CD14-positive monocyte (primary cell): Measurements from ENCODE around the gene VEGFC. TPM values are rescaled to one million over a fixed set of nuclear protein-coding genes. Genes with fewer than 3 reads are reported as not detected.

Source experiments
- DNase-seq, 3 donors: peaks; one replicate each; pipeline ENCODE4 v3.0.0-alpha.2; 2011 to 2022
- H2AFZ ChIP-seq: 2 replicates; pipeline ENCODE4 v1.6.0; 2012; ENCODE audit warnings: mild to moderate bottlenecking, low read depth, low read length, inconsistent platforms; ENCODE audit not compliant: insufficient read depth, poor library complexity, severe bottlenecking
- H3K27ac ChIP-seq, 2 donors: 1 replicate in 1 of 2; 2 replicates in 1 of 2; pipeline ENCODE4 v1.5.1; 2012 to 2013; ENCODE audit warnings: low read length in 2 of 2, control low read depth in 1 of 2, inconsistent platforms in 1 of 2, low read depth in 1 of 2, mild to moderate bottlenecking in 1 of 2
- H3K27me3 ChIP-seq, 2 donors: one replicate each; pipeline versions ENCODE4 v1.6.0 to v1.6.1; 2011 to 2013; ENCODE audit warnings: low read length in 2 of 2; ENCODE audit not compliant: control insufficient read depth in 2 of 2, insufficient read depth in 2 of 2
- H3K36me3 ChIP-seq, 2 donors: replicated peaks in 1 of 2; 1 replicate in 1 of 2; 2 replicates in 1 of 2; pipeline versions ENCODE4 v1.5.1 to v1.6.1; 2012 to 2013; ENCODE audit warnings: low read length in 2 of 2, control low read depth in 1 of 2, inconsistent platforms in 1 of 2, mild to moderate bottlenecking in 1 of 2; ENCODE audit not compliant: insufficient read depth in 2 of 2, control insufficient read depth in 1 of 2
- H3K4me1 ChIP-seq, 2 donors: 1 replicate in 1 of 2; 2 replicates in 1 of 2; pipeline versions ENCODE4 v1.5.1 to v1.6.1; 2012 to 2013; ENCODE audit warnings: low read length in 2 of 2, control low read depth in 1 of 2, inconsistent platforms in 1 of 2, mild to moderate bottlenecking in 1 of 2, moderate library complexity in 1 of 2; ENCODE audit not compliant: insufficient read depth in 2 of 2, control insufficient read depth in 1 of 2
- H3K4me2 ChIP-seq: replicated peaks from 2 replicates; pipeline ENCODE3; 2012; ENCODE audit warnings: low read length, moderate library complexity, mild to moderate bottlenecking; ENCODE audit not compliant: poor library complexity, severe bottlenecking; ENCODE audit errors: extremely low read depth
- H3K4me3 ChIP-seq, 3 experiments: fragments of 200-600 bp in 1 of 3; sonication (generic) in 1 of 3; replicated peaks in 1 of 3; 1 replicate in 2 of 3; 2 replicates in 1 of 3; pipeline ENCODE4 v1.5.1; 2011 to 2013; ENCODE audit warnings: low read length in 3 of 3, mild to moderate bottlenecking in 3 of 3, control low read depth in 2 of 3, low read depth in 2 of 3, inconsistent platforms in 1 of 3, moderate library complexity in 1 of 3
- H3K79me2 ChIP-seq: 2 replicates; pipeline ENCODE4 v1.6.0; 2012; ENCODE audit warnings: mild to moderate bottlenecking, control low read depth, inconsistent platforms, low read length, moderate library complexity; ENCODE audit not compliant: insufficient read depth
- H3K9ac ChIP-seq: 2 replicates; pipeline ENCODE4 v1.6.0; 2017; ENCODE audit warnings: low read length, mild to moderate bottlenecking; ENCODE audit not compliant: insufficient read depth, poor library complexity, severe bottlenecking
- H3K9me3 ChIP-seq, 2 donors: replicated peaks in 1 of 2; 1 replicate in 1 of 2; 2 replicates in 1 of 2; pipeline versions ENCODE4 v1.5.1 to v1.6.1; 2012 to 2013; ENCODE audit warnings: low read length in 2 of 2, control low read depth in 1 of 2; ENCODE audit not compliant: control insufficient read depth in 1 of 2, insufficient read depth in 1 of 2
- H4K20me1 ChIP-seq: 2 replicates; pipeline ENCODE4 v1.6.0; 2012; ENCODE audit warnings: mild to moderate bottlenecking, low read length, control low read depth, moderate library complexity; ENCODE audit not compliant: insufficient read depth
- H3K27ac Mint-ChIP-seq, 7 donors: one replicate each; pipeline ENCODE4 v1.8.0; 2020; ENCODE audit warnings: mild to moderate bottlenecking in 7 of 7, mixed read lengths in 7 of 7, moderate library complexity in 6 of 7, inconsistent platforms in 2 of 7
- H3K27me3 Mint-ChIP-seq, 3 donors: one replicate each; pipeline ENCODE4 v1.8.0; 2021 to 2022; ENCODE audit warnings: low read depth in 3 of 3, mild to moderate bottlenecking in 3 of 3, mixed read lengths in 3 of 3, moderate library complexity in 3 of 3, inconsistent platforms in 1 of 3
- H3K36me3 Mint-ChIP-seq, 2 donors: one replicate each; pipeline ENCODE4 v1.8.0; 2020; ENCODE audit warnings: mixed read lengths in 2 of 2, inconsistent platforms in 1 of 2, mild to moderate bottlenecking in 1 of 2
- H3K4me1 Mint-ChIP-seq: one replicate; pipeline ENCODE4 v1.8.0; 2020; ENCODE audit warnings: mild to moderate bottlenecking, mixed read lengths
- H3K4me3 Mint-ChIP-seq, 2 donors: one replicate each; pipeline ENCODE4 v1.8.0; 2020; ENCODE audit warnings: mild to moderate bottlenecking in 2 of 2, mixed read lengths in 2 of 2, moderate library complexity in 1 of 2
- H3K9me3 Mint-ChIP-seq, 7 donors: one replicate each; pipeline ENCODE4 v1.8.0; 2020 to 2022; ENCODE audit warnings: mixed read lengths in 7 of 7, mild to moderate bottlenecking in 6 of 7, moderate library complexity in 6 of 7, inconsistent platforms in 2 of 7
- WGBS: methylation state at CpG from one replicate; pipeline ENCODE4 v1.1.5; 2013; ENCODE audit warnings: missing lambda C conversion rate; ENCODE audit not compliant: insufficient coverage; 5-methylcytosine and 5-hydroxymethylcytosine counted together
- intact Hi-C, 2 donors: fragments of 100-400 bp; cut with micrococcal nuclease; formaldehyde crosslinking; loops; one replicate each; pipeline versions ENCODE4 v1.15.0 to v1.15.1; 2023
- polyA plus RNA-seq, 3 donors: library from polyadenylated mRNA; depleted of rRNA in 1 of 3; unstranded in 2 of 3; stranded (reverse) in 1 of 3; fragments of 300-500 nt in 2 of 3; fragments of >200 nt in 1 of 3; fragmentation: Illumina TruSeq in 2 of 3; gene quantifications; 1 replicate in 2 of 3; 2 replicates in 1 of 3; pipeline ENCODE4 v1.2.3, GENCODE V29; 2012 to 2021
- TF ChIP-seq, protein P1 (sequence below): fragments of 200-600 bp; IDR thresholded peaks from one replicate; pipeline ENCODE4 v1.8.0; 2022; ENCODE audit warnings: antibody characterized with exemption, mild to moderate bottlenecking

Gene VEGFC
- polyA plus RNA-seq, 3 donors = not detected

DNA sequence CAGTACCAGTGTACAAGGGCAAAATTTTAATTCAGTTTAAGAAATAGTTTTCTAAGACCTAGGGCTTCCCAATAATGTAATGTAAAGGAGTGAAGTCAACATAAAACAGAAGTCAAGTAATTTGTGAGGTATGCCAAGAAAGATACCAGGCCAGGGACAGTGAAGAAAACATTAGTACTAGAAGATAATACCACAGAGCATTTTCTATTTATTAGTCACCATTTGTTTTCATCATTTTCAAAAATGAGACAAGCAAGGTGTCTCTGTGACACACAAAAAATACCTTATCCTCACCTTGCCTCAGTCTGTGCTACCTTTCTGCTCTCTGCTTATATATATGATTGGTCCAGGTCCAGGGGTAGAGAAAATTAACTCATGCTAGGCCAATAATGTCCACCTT is 46.8 kb downstream of the VEGFC start:
- Histone ChIP-seq H3K4me2 (no peak overlapping the region), H3K79me2 (no peaks in the 10 kb centered on the region), H3K4me3 (no peak overlapping the region), H3K27me3 (no peaks in the 10 kb centered on the region), H3K36me3 (no peaks in the 10 kb centered on the region), H3K27ac (no peak overlapping the region), H3K4me1 (no peaks in the 10 kb centered on the region), H2AFZ (no peak overlapping the region), H3K9me3 (no peaks in the 10 kb centered on the region), H4K20me1 (no peaks in the 10 kb centered on the region), H3K9ac (no peak overlapping the region)
- Mint-ChIP-seq H3K4me3 (no peak overlapping the region), H3K27me3 (no peaks in the 10 kb centered on the region), H3K27ac (no peak overlapping the region), H3K4me1 (no peaks in the 10 kb centered on the region), H3K36me3 (no peaks in the 10 kb centered on the region), H3K9me3 (no peaks in the 10 kb centered on the region)
- no peak for DNase-seq
- intact Hi-C loops = no loop called here
- TF ChIP-seq, protein P1, sequence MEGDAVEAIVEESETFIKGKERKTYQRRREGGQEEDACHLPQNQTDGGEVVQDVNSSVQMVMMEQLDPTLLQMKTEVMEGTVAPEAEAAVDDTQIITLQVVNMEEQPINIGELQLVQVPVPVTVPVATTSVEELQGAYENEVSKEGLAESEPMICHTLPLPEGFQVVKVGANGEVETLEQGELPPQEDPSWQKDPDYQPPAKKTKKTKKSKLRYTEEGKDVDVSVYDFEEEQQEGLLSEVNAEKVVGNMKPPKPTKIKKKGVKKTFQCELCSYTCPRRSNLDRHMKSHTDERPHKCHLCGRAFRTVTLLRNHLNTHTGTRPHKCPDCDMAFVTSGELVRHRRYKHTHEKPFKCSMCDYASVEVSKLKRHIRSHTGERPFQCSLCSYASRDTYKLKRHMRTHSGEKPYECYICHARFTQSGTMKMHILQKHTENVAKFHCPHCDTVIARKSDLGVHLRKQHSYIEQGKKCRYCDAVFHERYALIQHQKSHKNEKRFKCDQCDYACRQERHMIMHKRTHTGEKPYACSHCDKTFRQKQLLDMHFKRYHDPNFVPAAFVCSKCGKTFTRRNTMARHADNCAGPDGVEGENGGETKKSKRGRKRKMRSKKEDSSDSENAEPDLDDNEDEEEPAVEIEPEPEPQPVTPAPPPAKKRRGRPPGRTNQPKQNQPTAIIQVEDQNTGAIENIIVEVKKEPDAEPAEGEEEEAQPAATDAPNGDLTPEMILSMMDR = no peak

DNA sequence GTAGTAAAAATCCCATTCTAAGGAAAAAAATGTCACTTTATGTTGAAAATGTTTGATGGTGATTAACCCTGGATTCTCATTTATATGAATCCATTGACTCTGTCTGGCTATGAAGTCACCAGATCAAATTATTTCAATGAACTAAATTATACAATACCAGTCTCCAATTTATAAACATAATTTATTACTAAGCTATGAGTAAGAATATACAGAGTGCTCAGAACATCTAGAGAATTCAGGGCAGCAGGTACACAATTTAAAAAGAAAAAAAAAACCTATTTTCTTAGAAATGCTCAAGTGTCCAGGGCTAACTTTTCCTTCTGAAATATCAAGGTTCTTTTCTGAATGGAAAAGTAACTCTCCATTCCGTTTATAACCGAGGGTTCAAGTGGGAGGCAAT is 48.6 kb downstream of the VEGFC start:
- Mint-ChIP-seq H3K27ac (no peak overlapping the region), H3K4me3 (no peak overlapping the region), H3K36me3 (no peaks in the 10 kb centered on the region), H3K27me3 (no peaks in the 10 kb centered on the region), H3K4me1 (no peaks in the 10 kb centered on the region), H3K9me3 (peaks cover 0 to 1% (median 0%) of the 10 kb centered on the region in 7 donors)
- no peak overlapping the region for H3K4me3 ChIP-seq
- H3K9ac ChIP-seq = no peak overlapping the region
- H3K79me2 ChIP-seq = no peaks in the 10 kb centered on the region
- H3K27me3 ChIP-seq = no peaks in the 10 kb centered on the region
- H3K36me3 ChIP-seq = no peaks in the 10 kb centered on the region
- H3K4me2 ChIP-seq = no peak overlapping the region
- TF ChIP-seq, protein P1 = no peak
- WGBS = no CpG with 5 or more reads among the region's 2 CpGs
- H3K4me1 ChIP-seq = no peaks in the 10 kb centered on the region
- intact Hi-C loops = no loop called here
- H2AFZ ChIP-seq = no peak overlapping the region
- no peaks in the 10 kb centered on the region for H4K20me1 ChIP-seq
- no peaks in the 10 kb centered on the region for H3K9me3 ChIP-seq
- no peak overlapping the region for H3K27ac ChIP-seq
- DNase-seq = no peak
